GM19468 (cell line): Measurements from ENCODE around the gene PDCD11.
"Not testable (repeated sequence)": the region's sequence is repeated elsewhere in the genome, so short reads cannot be mapped to it uniquely, and the experiment has no call there.

Source experiments
- ATAC-seq: cut with Tn5 transposase; IDR thresholded peaks from one replicate; pipeline ENCODE4 v1.9.1; 2021; ENCODE audit warnings: mild to moderate bottlenecking, moderate library complexity, moderate number of reproducible peaks; ENCODE audit not compliant: unreplicated experiment; ENCODE audit errors: extremely low read depth

PDCD11 gene

DNA sequence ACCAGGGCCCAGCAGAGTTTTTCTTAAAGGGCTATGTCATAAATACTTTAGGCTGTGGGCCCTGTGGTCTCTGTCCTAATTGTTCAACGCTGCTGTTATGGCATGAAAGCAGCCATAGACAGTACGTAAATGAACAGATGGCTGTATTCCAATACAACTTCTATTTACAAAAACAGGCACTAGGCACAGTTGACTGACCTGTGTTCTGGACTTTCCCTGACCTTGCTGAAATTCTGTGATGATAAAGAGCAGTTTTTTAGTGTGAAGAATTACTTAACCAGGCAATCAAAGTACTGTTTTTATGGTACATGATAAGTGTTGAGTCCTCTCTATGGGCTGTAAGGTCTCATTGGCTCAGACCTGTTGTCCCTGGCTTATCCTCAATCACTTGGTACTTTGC lies 17.1 kb downstream of the PDCD11 start:
- ATAC-seq, result no peak

DNA sequence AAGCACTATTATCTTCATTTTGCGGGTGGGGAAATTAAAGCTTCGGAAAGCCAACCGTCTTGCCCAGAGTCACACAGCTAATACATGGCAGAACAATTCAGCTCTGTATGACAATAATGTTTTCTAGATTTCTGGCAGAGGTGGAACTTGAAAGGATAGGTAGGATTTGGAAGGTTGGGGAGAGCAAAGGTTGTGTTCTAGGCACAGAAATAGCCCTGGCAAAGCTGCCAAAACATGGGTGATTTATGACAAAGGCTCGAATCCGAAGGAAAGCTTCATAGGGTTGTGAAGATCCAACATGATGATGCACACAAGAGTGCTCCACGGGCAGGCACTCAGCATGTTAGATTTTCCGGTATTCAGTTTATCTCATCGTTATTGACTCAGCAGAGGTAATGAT lies 19.2 kb downstream of the PDCD11 start:
- no peak for ATAC-seq

DNA sequence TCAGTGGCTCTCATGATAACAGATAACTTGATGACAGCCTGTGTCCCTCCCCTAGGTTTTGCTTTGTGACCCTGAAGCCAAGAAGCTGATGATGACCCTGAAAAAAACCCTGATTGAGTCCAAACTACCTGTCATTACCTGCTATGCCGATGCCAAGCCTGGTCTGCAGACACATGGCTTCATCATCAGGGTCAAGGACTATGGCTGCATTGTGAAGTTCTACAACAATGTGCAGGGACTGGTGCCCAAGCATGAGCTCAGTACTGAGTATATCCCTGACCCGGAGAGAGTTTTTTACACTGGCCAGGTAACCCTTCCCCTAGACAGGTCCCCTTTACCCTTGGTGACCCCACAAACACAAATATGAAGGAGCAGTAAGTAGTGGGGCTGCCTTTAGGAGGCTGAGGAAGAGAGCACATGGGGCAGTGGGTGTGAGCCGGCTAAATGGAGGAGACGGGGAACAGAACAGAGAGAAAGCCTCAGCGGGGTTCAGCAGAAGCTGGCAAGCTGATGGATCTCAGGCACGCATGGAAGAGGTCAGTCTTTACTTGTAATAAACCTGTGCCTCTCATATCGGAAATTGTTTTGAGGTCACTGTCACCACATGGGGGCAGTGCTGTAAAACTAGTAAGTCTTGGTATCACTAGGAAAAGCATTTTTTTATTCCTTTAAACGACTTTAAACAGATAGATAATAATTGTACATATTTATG lies 20.2 kb downstream of the PDCD11 start:
- ATAC-seq, result no peak

DNA sequence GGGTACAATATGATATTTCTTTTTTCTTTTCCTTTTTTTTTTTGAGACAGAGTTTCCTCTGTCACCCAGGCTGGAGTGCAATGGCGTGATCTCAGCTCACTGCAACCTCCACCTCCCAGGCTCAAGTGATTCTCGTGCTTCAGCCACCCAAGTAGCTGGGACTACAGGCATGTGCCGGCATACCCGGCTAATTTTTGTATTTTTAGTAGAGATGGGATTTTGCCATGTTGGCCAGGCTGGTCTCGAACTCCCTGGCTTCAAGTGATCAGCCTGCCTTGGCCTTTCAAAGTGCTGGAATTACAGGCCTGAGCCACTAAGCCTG lies 20.7 kb downstream of the PDCD11 start:
- ATAC-seq, result not testable (repeated sequence)

DNA sequence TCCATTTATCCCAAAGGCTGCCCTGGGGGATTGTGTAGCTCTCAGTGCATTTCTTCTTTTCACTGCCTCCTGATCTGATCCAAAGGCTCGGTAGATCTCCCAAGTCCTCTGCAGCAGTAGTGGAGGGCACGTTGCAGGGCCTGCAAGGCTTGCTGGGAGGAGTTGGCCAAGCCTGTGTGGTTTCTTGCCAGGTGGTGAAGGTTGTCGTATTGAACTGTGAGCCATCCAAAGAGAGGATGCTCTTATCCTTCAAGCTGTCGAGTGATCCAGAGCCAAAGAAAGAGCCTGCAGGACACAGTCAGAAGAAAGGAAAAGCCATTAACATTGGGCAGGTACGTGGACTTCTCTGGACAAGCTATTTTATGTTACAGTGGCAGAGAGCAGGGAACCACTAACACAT lies 21.2 kb downstream of the PDCD11 start:
- ATAC-seq, result no peak

DNA sequence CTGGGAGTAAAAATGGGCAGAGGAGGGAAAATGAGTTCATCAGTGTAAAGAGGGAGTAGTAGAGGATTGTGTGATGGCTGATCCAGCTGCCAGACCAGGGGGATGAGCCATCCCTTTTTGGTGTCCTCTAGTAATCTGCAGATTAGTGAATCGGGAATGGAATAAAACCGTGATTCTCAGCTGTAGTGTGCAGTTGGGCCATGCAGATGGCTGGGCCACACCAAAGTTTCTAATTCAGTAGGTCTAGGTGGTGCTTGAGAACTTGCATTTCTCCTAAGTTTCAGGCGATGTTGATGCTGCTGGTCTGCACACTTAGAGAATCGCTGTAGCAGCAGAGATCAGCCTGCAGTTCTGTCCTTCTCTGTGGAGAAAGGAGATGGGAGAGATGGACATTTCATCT lies 22.7 kb downstream of the PDCD11 start:
- ATAC-seq, result no peak

DNA sequence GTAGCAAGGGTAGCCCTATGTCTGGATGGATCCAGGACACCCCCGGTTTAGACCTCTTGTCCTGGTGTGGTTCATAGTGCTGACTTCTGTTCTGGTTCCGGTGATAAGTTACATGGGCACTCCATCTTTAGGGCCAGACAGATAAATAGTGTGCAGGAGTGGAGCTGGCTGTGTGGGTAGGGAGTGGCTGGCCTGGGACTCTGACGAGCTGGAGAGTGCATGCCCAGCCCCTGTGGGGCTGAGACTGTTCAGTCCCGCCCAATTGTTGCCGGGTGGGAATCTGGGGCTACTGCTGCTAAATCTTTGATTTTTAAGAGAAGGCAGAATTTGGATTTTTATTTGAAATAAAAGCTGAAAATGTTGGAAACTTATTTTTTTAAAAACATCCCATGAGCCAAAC lies 27.3 kb downstream of the PDCD11 start:
- no peak for ATAC-seq

DNA sequence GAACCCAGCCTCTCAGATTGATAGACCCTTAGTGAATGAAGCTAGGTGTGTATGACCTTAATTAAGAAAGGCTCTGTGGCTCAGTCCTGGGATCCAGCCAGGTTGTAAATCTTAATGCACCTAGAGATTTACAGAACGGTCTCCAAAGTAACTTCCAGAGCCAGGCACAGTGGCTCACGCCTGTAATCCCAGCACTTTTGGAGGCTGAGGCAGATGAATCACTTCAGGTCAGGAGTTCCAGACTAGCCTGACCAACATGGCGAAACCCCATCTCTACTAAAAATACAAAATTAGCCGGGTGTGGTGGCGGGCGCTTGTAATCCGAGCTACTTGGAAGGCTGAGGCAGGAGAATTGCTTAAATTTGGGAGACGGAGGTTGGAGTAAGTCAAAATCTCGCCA lies 31.4 kb downstream of the PDCD11 start:
- no peak for ATAC-seq

DNA sequence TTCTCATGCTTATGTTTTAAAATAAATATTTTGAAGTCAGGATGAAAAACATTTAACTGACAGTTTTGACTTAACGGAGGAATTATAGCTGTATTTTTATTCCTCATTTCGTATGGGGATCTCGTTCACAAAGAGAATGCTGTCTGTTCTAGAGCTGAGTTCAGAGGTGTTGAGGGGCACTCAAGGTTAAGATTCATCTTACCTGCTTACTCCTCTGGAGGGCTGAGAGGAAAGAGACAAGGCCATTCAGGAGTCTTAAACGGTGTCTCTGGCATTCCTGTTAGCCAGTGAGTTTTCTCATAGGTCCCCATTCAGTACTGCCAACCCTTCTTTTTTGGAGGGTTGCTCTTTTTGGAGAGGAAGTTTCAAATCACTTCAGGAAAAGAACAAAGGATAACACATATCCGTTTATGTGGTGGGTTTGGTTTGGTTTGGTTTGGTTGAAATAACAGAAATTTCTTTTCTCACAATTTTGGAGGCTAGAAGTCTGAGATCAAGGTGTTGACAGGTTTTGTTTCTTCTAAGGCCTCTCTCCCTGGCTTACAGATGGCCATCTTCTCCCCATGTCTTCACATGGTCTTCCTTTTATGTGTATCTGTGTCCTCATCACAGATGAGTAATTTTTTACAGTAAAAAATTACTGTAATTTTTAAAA lies 32.7 kb downstream of the PDCD11 start:
- ATAC-seq, result no peak

DNA sequence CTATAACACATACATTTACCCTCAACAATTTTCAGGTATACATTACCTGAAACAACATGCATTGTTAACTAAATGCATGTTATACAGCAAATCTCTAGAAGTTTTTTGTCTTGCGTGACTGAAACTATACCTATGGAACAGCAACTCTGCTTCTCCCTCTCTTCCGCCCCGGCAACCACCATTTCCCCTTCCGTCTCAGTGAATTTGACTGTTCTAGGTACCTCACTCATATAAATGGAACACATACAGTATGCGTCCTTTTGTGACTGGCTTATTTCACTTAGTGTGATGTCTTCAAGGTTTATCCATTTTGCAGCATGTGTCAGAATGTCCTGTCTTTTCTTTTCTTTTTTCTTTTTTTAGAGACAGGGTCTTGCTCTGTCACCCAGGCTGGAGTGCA lies 33.2 kb downstream of the PDCD11 start:
- no peak for ATAC-seq

DNA sequence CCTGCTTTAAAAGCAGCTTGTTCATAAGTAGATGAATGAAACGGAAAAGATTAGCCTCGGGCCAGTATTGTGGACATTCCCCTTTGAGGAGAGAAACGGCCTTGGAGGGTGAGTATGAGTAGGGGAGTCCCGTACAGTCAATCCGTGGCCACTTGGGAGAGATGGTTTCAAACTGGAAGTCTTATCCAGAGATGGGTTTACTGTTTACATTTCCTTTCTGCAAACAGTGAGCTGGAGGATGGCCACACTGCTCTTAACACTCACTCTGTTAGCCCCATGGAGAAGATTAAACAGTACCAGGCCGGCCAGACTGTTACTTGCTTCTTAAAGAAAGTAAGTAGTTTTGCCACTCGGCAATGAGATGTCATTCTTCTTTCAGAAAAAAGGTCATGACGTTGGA lies 35.5 kb downstream of the PDCD11 start:
- ATAC-seq, result no peak

DNA sequence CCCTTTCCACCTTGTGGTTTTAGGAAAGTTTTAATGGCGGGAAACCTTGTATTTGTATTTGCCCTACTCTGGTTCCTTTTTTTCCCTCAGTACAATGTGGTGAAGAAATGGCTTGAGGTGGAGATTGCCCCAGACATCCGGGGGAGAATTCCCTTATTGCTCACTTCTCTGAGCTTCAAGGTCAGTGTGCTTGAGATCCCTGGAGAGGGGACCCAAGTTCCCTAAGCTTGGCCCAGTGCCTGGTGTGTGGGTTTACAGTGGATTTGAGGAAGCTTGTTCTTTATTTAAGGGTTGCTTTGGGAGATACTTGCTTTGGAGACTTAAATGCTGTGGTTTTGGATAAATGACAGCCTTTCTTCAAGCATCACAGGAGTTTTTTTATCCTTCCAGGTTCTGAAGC lies 37.4 kb downstream of the PDCD11 start:
- no peak for ATAC-seq

DNA sequence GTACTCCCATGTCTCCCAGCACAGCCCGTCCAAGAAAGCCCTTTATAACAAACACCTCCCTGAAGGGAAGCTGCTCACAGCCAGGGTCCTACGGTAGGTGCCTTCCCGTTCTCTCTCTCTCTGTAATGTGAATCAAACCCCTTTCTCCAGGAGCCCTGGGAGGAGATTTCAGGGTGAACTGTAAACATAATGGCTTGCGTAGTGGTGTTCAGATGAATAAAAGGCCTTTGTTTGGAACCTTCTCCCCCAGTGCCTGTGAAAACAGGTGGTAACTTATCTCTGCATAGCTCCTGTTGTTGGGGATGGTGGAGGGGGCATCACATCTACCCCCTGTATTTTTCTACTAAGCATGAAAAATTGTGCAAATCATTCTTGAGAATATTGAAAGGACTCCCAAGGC lies 43.4 kb downstream of the PDCD11 start:
- ATAC-seq, result no peak

DNA sequence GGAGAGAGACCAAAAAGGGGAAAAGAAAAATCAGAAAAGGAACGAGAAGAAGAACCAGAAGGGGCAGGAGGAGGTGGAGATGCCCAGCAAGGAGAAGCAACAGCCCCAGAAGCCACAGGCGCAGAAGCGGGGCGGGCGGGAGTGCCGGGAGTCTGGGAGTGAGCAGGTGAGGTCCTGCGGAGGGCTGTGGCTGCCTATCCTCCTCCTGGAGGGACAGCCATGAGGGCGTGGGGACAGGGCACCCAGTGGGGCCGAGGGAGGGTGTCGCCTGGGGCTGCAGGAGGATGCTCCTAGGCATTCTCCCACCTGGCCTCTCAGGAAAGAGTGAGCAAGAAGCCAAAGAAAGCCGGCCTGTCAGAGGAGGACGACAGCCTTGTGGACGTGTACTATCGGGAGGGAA lies 44.0 kb downstream of the PDCD11 start:
- ATAC-seq, result no peak

DNA sequence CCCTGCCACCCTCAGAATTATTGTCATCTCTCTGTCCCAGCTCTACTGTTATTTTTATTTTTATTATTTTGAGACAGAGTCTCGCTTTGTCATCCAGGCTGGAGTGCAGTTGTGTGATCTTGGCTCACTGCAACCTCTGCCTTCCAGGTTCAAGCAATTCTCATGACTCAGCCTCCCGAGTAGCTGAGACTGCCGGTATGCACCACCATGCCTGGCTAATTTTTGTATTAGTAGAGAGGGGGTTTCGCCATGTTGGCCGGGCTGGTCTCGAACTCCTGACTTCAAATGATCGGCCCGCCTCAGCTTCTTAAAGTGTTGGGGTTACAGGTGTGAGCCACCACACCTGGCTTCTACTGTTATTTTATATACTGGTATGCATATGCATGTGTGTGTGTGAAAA lies 44.8 kb downstream of the PDCD11 start:
- ATAC-seq, result no peak

DNA sequence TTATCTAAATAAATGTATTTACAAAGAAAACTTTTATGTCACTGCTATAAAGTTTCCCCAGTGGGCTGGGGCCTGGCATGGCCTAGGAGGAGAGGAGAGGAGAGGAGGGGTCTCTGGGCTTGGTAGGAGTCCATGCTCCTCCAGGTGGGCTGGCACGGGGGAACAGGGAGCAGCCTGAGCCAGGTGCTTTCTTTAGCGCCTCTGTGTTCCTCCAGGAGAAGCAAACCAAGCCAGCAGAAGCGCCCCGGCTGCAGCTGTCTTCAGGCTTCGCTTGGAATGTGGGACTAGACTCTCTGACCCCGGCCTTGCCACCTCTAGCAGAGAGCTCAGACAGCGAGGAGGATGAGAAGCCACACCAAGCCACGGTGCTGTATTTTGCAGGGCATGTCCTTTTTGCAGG lies 45.2 kb downstream of the PDCD11 start:
- no peak for ATAC-seq

DNA sequence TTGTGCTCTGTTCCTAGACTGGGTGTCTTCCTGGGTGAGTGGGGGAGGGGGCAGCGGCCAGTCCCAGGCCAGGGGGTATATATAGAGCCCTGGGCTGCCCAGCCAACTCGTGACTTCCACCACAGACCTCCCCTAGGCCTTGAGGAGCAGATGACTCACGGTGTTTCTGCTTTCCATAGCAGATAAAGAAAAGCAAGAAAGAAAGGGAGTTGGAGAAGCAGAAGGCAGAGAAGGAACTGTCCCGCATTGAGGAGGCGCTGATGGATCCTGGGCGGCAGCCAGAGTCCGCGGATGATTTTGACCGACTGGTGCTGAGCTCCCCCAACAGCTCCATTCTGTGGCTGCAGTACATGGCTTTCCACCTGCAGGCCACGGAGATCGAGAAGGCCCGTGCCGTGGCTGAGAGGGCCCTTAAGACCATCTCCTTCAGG lies 45.6 kb downstream of the PDCD11 start:
- no peak for ATAC-seq

DNA sequence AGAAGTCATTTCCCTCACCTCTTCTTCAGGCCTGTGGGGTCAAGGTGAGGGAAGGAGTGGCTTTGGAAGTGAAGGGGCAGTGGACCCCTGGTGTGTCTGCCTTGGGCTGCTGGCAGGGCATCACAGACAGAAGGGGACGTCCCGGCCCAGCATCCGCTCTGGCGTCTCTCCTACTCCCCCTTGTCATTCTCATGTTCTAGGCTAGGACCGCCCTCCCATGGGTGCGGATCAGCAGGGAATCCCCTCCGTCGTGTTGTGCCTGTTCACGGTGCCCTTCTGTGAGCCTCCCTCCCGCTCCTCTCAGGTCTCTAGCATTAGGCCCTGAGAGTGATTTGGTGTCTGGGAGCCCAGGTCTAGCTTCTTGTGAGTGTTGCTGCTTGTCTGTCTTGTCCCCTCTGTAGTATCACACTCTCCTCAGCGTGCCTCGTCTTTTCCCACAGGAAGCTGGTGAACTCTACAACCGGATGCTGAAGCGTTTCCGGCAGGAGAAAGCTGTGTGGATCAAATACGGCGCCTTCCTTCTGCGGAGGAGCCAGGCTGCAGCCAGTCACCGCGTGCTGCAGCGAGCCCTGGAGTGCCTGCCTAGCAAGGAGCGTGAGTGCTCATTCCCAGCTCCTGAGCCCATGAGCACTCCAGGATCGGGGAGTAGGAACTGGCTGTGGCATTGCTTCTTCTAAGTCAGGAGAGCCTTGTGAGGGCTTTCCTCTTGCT lies 47.2 kb downstream of the PDCD11 start:
- no peak for ATAC-seq

DNA sequence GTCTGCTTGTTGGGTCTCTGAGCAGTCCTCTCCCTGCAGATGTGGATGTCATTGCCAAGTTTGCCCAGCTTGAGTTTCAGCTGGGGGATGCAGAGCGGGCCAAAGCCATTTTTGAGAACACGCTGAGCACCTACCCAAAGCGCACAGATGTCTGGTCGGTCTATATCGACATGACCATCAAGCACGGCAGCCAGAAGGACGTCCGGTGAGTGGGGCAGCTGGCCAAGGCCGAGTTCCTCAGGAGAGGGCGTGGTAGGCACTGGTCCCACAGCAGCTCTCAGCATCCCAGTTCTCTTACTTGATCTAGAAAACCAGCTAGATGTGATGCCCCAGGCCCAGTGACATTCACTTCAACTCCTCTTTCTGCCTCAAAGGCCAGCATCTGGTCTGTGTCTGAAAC lies 48.1 kb downstream of the PDCD11 start:
- no peak for ATAC-seq

DNA sequence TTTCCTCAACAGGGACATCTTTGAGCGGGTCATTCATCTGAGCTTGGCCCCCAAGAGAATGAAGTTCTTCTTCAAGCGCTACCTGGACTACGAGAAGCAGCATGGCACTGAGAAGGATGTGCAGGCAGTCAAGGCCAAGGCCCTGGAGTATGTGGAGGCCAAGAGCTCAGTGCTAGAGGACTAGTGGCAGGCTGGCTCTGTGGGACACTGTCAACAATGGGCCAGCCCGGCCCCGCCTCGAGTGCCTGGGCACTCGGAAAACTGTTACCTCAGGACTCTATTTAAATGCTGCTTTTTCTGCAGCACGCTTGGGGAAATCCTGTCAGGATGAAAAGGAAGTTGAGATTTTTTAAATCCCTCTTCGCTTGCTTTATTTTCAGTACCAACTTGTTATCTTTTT lies 48.9 kb downstream of the PDCD11 start:
- ATAC-seq, result no peak

DNA sequence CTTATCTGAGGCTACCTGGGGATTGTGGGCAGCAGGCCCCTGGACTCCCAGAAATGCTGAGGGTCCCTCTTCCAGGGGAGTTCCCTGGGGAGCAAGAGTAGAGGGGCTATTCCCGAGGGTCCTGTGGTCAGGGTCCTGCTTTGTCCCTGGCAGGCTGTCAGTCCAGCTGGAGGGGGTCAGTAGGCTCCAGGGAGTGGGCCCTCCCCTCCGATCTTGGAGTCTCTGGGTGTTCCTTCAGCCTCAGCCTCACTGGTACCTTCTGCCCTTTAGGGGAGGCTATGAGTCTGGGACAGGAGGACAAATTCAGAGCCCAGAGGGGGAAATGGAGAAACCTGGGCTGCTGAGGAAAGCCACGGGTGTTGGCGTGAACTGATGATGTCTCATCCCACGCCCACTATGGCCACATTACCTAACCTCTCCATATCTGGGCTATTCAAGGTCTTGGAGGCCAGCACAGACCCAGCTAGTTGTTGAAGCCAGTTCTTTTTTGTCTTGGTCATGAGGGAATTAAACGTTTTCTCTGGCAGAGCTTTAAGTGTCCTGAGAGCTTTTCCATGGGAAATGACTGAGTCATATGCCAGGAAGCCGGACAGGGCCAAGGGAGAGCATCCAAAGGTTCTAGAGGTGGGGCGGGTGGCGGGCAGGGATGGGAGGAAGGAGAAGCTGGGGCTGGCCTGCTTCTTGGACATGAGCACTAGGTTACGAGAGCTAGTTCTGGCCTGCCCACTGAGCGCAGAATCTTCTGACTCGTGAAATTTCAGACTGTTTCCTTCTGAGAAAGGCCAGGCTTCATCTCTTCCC lies 49.5 kb downstream of the PDCD11 start:
- no peak for ATAC-seq
